IMR-90 (cell line): Measurements from ENCODE around the gene CASQ1.

Source experiments
- CEBPB ChIP-seq: IDR thresholded peaks from 2 replicates; pipeline ENCODE4 v1.6.1; 2012; ENCODE audit warnings: low read depth, low read length, improper control_type of control experiment
- CHD1 ChIP-seq: IDR thresholded peaks from 2 replicates; pipeline ENCODE4 v1.6.1; 2012; ENCODE audit warnings: low read depth, low read length, improper control_type of control experiment
- CTCF ChIP-seq: conservative IDR thresholded peaks from 2 replicates; pipeline ENCODE4 v1.5.1; 2012; ENCODE audit warnings: mild to moderate bottlenecking, low read depth, low read length, improper control_type of control experiment
- FOS ChIP-seq: fragments of 150-350 bp; IDR thresholded peaks from 2 replicates; pipeline ENCODE4 v1.6.1; 2016; ENCODE audit warnings: low read depth, low read length
- MAFK ChIP-seq: IDR thresholded peaks from 2 replicates; pipeline ENCODE4 v1.6.1; 2012; ENCODE audit warnings: low read depth, low read length, improper control_type of control experiment
- MXI1 ChIP-seq: IDR thresholded peaks from 2 replicates; pipeline ENCODE4 v1.6.1; 2012; ENCODE audit warnings: low read depth, mild to moderate bottlenecking, low read length, moderate library complexity, borderline replicate concordance
- POLR2A ChIP-seq: IDR thresholded peaks from 2 replicates; pipeline ENCODE4 v1.6.1; 2012; ENCODE audit warnings: mild to moderate bottlenecking, low read depth, low read length
- RAD21 ChIP-seq: IDR thresholded peaks from 2 replicates; pipeline ENCODE4 v1.6.1; 2012; ENCODE audit warnings: low read length, improper control_type of control experiment
- RCOR1 ChIP-seq: IDR thresholded peaks from 2 replicates; pipeline ENCODE4 v1.6.1; 2012; ENCODE audit warnings: mild to moderate bottlenecking, low read length, improper control_type of control experiment; ENCODE audit not compliant: insufficient replicate concordance
- RFX5 ChIP-seq: IDR thresholded peaks from 2 replicates; pipeline ENCODE4 v1.8.0; 2012; ENCODE audit warnings: low read depth, mild to moderate bottlenecking, low read length, moderate library complexity

GRCh38 chr1:160224606-160225005 lies 34.2 kb downstream of the CASQ1 start:
- TF ChIP-seq RCOR1 (no peak), CTCF (no peak), CHD1 (no peak), POLR2A (no peak), CEBPB (no peak), RAD21 (no peak), MAFK (no peak), FOS (no peak), RFX5 (no peak), MXI1 (no peak)
